Prostate gland (tissue), 2 donors: ENCODE results near the gene ARRB1. TPM values are rescaled to one million over a fixed set of nuclear protein-coding genes. Genes with fewer than 3 reads are reported as not detected.

ENCODE experiments used
- DNase-seq: peaks from one replicate; pipeline ENCODE4 v3.0.0-alpha.2; 2019; ENCODE audit warnings: low spot score
- H3K27ac ChIP-seq, 2 donors: fragments of 200-600 bp; sonication (generic); 2 replicates each; pipeline ENCODE4 v1.5.1; 2017 to 2019
- H3K27me3 ChIP-seq: fragments of 200-600 bp; sonication (generic); replicated peaks from 2 replicates; pipeline ENCODE4 v1.5.1; 2019; ENCODE audit not compliant: insufficient read depth
- H3K36me3 ChIP-seq, 2 donors: fragments of 200-600 bp; sonication (generic); 1 replicate in 1 of 2; 2 replicates in 1 of 2; pipeline versions ENCODE4 v1.5.1 to v1.8.1; 2017 to 2019
- H3K4me1 ChIP-seq: fragments of 200-600 bp; sonication (generic); replicated peaks from 2 replicates; pipeline ENCODE4 v1.5.1; 2019
- H3K4me3 ChIP-seq, 2 donors: fragments of 200-600 bp; sonication (generic); 2 replicates each; pipeline ENCODE4 v1.5.1; 2017 to 2019
- H3K9me3 ChIP-seq: fragments of 200-600 bp; sonication (generic); 2 replicates; pipeline ENCODE4 v1.5.1; 2017
- POLR2A ChIP-seq: fragments of 450-650 bp; IDR thresholded peaks from one replicate; pipeline ENCODE4 v1.6.1; 2016; ENCODE audit warnings: antibody characterized with exemption, mild to moderate bottlenecking
- POLR2AphosphoS5 ChIP-seq: sonication (generic); formaldehyde crosslinking; IDR thresholded peaks from one replicate; pipeline ENCODE4 v1.6.1; 2017; ENCODE audit warnings: antibody characterized with exemption
- WGBS: methylation state at CpG from one replicate; pipeline ENCODE4 v1.1.5; 2018; 5-methylcytosine and 5-hydroxymethylcytosine counted together
- intact Hi-C: fragments of 100-400 bp; cut with DNase I; formaldehyde crosslinking; loops from one replicate; pipeline ENCODE4 v1.14.2; 2022
- total RNA-seq, 2 donors: library from RNA; depleted of rRNA; stranded (reverse); fragments of >200 nt; gene quantifications; one replicate each; pipeline ENCODE4 v1.1.0, GENCODE V29; 2016
- TF ChIP-seq, protein P1 (sequence below), 4 experiments: fragments of 200-600 bp in 2 of 4; fragments of 450-650 bp in 2 of 4; sonication (generic) in 2 of 4; IDR thresholded peaks; 1 replicate in 3 of 4; 2 replicates in 1 of 4; pipeline ENCODE4 v1.5.1; 2016 to 2019; ENCODE audit warnings: antibody characterized with exemption in 4 of 4, mild to moderate bottlenecking in 2 of 4, moderate library complexity in 2 of 4

The ARRB1 gene
- total RNA-seq, 2 donors from 2014 or later = 31.9 to 64.7 TPM

- DNase-seq = no peak
- Histone ChIP-seq H3K4me1 (peaks cover 56% of the 10 kb centered on the region), H3K36me3 (no peaks in the 10 kb centered on the region), H3K27ac (peak overlapping the region; percentile 68 to 92), H3K4me3 (no peak overlapping the region), H3K9me3 (no peaks in the 10 kb centered on the region), H3K27me3 (no peaks in the 10 kb centered on the region)
- 60% methylated on average over 8 of the region's 8 CpGs for WGBS
- intact Hi-C loops = no loop called here
- peak; percentile 51 for TF ChIP-seq POLR2AphosphoS5
- TF ChIP-seq, protein P1, sequence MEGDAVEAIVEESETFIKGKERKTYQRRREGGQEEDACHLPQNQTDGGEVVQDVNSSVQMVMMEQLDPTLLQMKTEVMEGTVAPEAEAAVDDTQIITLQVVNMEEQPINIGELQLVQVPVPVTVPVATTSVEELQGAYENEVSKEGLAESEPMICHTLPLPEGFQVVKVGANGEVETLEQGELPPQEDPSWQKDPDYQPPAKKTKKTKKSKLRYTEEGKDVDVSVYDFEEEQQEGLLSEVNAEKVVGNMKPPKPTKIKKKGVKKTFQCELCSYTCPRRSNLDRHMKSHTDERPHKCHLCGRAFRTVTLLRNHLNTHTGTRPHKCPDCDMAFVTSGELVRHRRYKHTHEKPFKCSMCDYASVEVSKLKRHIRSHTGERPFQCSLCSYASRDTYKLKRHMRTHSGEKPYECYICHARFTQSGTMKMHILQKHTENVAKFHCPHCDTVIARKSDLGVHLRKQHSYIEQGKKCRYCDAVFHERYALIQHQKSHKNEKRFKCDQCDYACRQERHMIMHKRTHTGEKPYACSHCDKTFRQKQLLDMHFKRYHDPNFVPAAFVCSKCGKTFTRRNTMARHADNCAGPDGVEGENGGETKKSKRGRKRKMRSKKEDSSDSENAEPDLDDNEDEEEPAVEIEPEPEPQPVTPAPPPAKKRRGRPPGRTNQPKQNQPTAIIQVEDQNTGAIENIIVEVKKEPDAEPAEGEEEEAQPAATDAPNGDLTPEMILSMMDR (IDR thresholded peaks at IDR 0.05) = no peak
These were observed 3.5 kb downstream of the ARRB1 start for GRCh38 chr11:75347781-75348566.

DNA sequence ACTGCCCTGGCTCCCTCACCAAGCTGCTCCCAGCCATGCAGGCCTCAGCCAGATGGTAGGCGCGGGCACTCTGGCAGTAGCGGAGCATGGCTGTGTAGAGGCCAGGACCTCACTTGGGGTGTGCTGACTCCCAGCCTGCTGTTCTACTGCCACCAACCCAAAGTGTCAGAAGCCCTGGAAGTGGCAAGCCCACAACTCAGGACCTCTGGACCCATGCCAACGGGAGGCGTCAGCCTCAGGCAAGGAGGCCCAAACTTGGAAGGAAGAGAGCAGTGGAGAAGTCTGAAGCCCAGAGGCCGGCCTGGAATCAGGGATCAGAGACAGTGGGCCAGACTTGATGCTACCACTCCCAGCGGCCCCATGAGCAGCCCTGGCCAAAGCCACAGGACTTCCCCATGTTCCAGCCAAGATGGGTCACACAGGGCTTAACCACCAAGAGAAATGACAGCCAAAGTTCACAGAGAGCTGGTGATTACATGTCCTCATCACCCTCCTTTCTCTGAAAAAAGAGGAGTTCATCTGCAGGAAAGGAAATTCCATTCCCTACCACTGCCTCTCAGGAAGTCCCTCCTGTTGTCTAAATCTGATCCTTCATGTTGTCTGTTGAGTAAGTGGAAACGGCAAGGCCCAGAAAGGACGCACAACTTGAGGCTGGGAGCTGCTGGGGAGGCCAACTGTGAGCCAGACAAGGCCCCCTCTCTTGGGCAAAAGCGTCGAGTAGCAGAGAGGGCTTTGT is 4.4 kb downstream of the ARRB1 start:
- no peaks in the 10 kb centered on the region for H3K9me3 ChIP-seq
- TF ChIP-seq, protein P1 (IDR thresholded peaks at IDR 0.05) = no peak
- no peak for TF ChIP-seq POLR2AphosphoS5
- no peak for TF ChIP-seq POLR2A
- DNase-seq = no peak
- H3K27me3 ChIP-seq = no peaks in the 10 kb centered on the region
- no peak overlapping the region for H3K4me3 ChIP-seq
- 66% methylated on average over 11 of the region's 11 CpGs for WGBS
- H3K27ac ChIP-seq = peak overlapping the region; percentile 68 to 92
- no peaks in the 10 kb centered on the region for H3K36me3 ChIP-seq
- peaks cover 63% of the 10 kb centered on the region for H3K4me1 ChIP-seq
- intact Hi-C loops = no loop called here

DNA sequence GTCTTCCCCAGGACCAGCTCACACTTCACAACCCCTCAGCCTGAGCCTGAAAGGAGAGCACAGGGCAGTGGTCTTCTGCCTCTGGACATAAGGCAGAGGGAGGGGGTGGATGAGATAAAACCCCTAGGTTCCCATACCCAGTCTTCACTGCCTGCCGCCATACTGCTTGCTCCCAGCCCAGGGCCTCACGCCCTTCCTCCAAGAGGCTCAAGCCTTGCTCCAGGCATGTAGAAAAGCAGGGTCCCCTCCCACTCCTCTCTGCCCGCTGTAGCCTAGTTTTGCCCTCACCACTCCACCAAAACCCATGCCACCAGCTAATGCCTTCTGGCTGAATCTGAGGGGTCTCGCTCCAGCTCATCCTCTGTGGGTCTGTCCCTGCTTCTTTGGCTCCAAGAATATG is 5.2 kb downstream of the ARRB1 start:
- intact Hi-C loops = no loop called here

DNA sequence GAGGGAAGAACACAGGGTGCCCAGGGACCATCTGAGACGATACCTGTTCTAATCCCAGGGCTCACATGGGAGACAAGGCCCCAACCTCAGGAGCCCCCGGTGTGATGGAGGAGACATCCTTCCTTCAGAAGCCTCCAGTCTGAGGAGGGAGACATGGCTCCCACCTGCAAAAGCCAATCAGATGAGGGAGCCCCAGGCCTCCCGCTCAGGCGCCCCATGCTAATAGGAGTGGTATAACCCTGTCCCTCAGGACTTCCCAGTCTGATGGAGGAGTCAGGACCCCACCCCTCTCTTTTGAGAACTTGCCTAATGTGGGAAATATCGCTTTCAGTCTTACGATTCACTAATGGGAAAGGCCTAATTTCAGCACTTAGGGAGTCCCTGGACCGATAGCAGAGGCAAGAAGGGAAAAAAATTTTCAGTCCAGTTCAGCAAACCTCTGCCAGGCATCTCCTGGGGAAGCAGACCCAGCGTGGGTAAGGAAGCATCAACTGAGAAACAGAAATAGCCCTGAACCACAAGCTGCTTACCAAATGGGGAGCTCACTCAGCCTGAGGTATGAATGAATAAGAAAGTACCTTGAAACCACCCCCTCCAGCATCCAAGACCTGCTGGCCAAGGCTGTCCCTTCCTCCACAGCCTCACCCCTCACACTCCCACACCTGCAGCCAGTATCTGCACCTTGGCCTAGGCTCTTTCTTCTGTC is 5.9 kb downstream of the ARRB1 start:
- no peaks in the 10 kb centered on the region for H3K36me3 ChIP-seq
- H3K4me1 ChIP-seq = peaks cover 71% of the 10 kb centered on the region
- 78% methylated on average over 8 of the region's 8 CpGs for WGBS
- DNase-seq = no peak
- peak overlapping the region; percentile 68 to 92 for H3K27ac ChIP-seq
- intact Hi-C loops = no loop called here
- TF ChIP-seq, protein P1 (IDR thresholded peaks at IDR 0.05) = no peak
- TF ChIP-seq POLR2A (no peak), POLR2AphosphoS5 (no peak)
- H3K27me3 ChIP-seq = no peaks in the 10 kb centered on the region
- no peaks in the 10 kb centered on the region for H3K9me3 ChIP-seq
- no peak overlapping the region for H3K4me3 ChIP-seq

More for the DNA sequence above, 5.2 kb downstream of the ARRB1 start:
- H3K4me3 ChIP-seq = no peak overlapping the region
- DNase-seq = no peak
- H3K27me3 ChIP-seq = no peaks in the 10 kb centered on the region
- 99% methylated on average over 4 of the region's 4 CpGs for WGBS
- H3K9me3 ChIP-seq = no peaks in the 10 kb centered on the region
- H3K27ac ChIP-seq = peak overlapping the region; percentile 68 to 92
- peaks cover 69% of the 10 kb centered on the region for H3K4me1 ChIP-seq
- TF ChIP-seq POLR2A (no peak), POLR2AphosphoS5 (no peak)
- TF ChIP-seq, protein P1 (IDR thresholded peaks at IDR 0.05) = no peak
- no peaks in the 10 kb centered on the region for H3K36me3 ChIP-seq
